K562 (cell line): ENCODE measurements around the gene MKLN1. TPM values are rescaled to one million over a fixed set of nuclear protein-coding genes. Genes with fewer than 3 reads are reported as not detected.
A peak's percentile ranks its signal among the peaks of the same experiment; 100 is the strongest.

Source experiments
- ATAC-seq: fragments of 200-7000 bp; cut with Tn5 transposase; 3 replicates; pipeline ENCODE4 v1.9.1; 2020; ENCODE audit warnings: moderate library complexity
- BruUV-seq: library from RNA; stranded (reverse); fragments of 400-500 nt; replicated peaks from 2 replicates; lab custom pipeline; 2021; lab: Mats Ljungman, UMichigan
- CTCF ChIA-PET: fragments of 300-600 bp; formaldehyde crosslinking; extraction: SDS; loops from one replicate; lab custom pipeline; 2021; ENCODE audit warnings: low intra/inter-chr PET ratio; lab: Yijun Ruan, JAX
- POLR2A ChIA-PET: fragments of 300-600, 350-650 bp; sonication (Branson Sonifier 250); formaldehyde crosslinking; extraction: SDS; loops from one replicate; lab custom pipeline; 2021; ENCODE audit warnings: antibody characterized with exemption, inconsistent platforms; lab: Yijun Ruan, JAX
- DNase-seq, 4 experiments: peaks; one replicate each; pipeline versions ENCODE4 v3.0.0 to v3.0.0-alpha.2; 2011 to 2018; ENCODE audit warnings: low spot score in 3 of 4, mixed read lengths in 3 of 4; ENCODE audit errors: extremely low read depth in 1 of 4
- FAIRE-seq: peaks from 2 replicates; lab custom pipeline; 2011; peaks lifted over from hg19 to GRCh38; lab: Jason Lieb, UNC
- H2AFZ ChIP-seq: 2 replicates; pipeline ENCODE4 v1.6.0; 2011; ENCODE audit warnings: low read depth, low read length, control low read depth, inconsistent platforms
- H3K27ac ChIP-seq: fragments of 200-600 bp; 3 replicates; pipeline ENCODE4 v1.8.0; 2011; ENCODE audit warnings: low read depth, mild to moderate bottlenecking, control low read depth, inconsistent platforms, low read length, moderate library complexity, mixed read lengths; ENCODE audit errors: extremely low read depth
- H3K27me3 ChIP-seq, 2 experiments: fragments of 300-600 bp in 1 of 2; 2 replicates in 1 of 2; 3 replicates in 1 of 2; pipeline versions ENCODE4 v1.6.0 to v1.8.0; 2011; ENCODE audit warnings: inconsistent platforms in 2 of 2, low read length in 2 of 2, mild to moderate bottlenecking in 1 of 2, mixed read lengths in 1 of 2, moderate library complexity in 1 of 2; ENCODE audit not compliant: control insufficient read depth in 2 of 2, insufficient read depth in 2 of 2
- H3K36me3 ChIP-seq: fragments of 300-600 bp; 3 replicates; pipeline ENCODE4 v1.8.0; 2011; ENCODE audit warnings: mild to moderate bottlenecking, low read length, inconsistent platforms; ENCODE audit not compliant: control insufficient read depth, insufficient read depth
- H3K4me1 ChIP-seq, 2 experiments: fragments of 200-600 bp in 1 of 2; replicated peaks in 1 of 2; 2 replicates in 1 of 2; 3 replicates in 1 of 2; pipeline versions ENCODE4 v1.5.1 to v1.8.0; 2011; ENCODE audit warnings: inconsistent platforms in 2 of 2, low read length in 2 of 2, mild to moderate bottlenecking in 1 of 2, mixed read lengths in 1 of 2, moderate library complexity in 1 of 2; ENCODE audit not compliant: control insufficient read depth in 2 of 2, insufficient read depth in 2 of 2
- H3K4me2 ChIP-seq: 2 replicates; pipeline ENCODE4 v1.6.1; 2011; ENCODE audit warnings: low read length, control low read depth, inconsistent platforms, mixed read lengths; ENCODE audit not compliant: insufficient read depth
- H3K4me3 ChIP-seq: fragments of 200-600 bp; sonication (generic), shearing (Covaris generic); 2 replicates; pipeline ENCODE4 v1.5.1; 2016; ENCODE audit warnings: control low read depth, inconsistent platforms
- H3K79me2 ChIP-seq: fragments of 200-600 bp; 3 replicates; pipeline ENCODE4 v1.8.0; 2011; ENCODE audit warnings: low read length, inconsistent platforms; ENCODE audit not compliant: control insufficient read depth, insufficient read depth
- H3K9ac ChIP-seq, 2 experiments: 2 replicates each; pipeline versions ENCODE4 v1.6.0 to v1.6.1; 2011; ENCODE audit warnings: low read depth in 2 of 2, low read length in 2 of 2, control low read depth in 1 of 2, inconsistent platforms in 1 of 2, mild to moderate bottlenecking in 1 of 2, mixed read lengths in 1 of 2; ENCODE audit not compliant: insufficient read depth in 1 of 2
- H3K9me1 ChIP-seq: one replicate; pipeline ENCODE4 v1.6.0; 2011; ENCODE audit warnings: inconsistent platforms, mild to moderate bottlenecking, low read length, moderate library complexity; ENCODE audit not compliant: control insufficient read depth, insufficient read depth
- H3K9me3 ChIP-seq: replicated peaks from 2 replicates; pipeline ENCODE4 v1.5.1; 2011; ENCODE audit warnings: low read depth, low read length, inconsistent platforms; ENCODE audit not compliant: control insufficient read depth, insufficient read depth
- H4K20me1 ChIP-seq: replicated peaks from 2 replicates; pipeline ENCODE4 v1.6.1; 2011; ENCODE audit warnings: low read length, inconsistent platforms, mixed read lengths; ENCODE audit not compliant: control insufficient read depth, insufficient read depth
- ZBTB40 ChIP-seq, 2 experiments: fragments of 450-650 bp in 1 of 2; sonication (generic) in 1 of 2; formaldehyde crosslinking in 1 of 2; IDR thresholded peaks; 2 replicates each; pipeline versions ENCODE4 v1.7.1 to v1.9.0; 2016 to 2022; ENCODE audit warnings: inconsistent platforms in 1 of 2, mild to moderate bottlenecking in 1 of 2, missing genetic modification reagents in 1 of 2
- WGBS: fragments of 100-300 bp; shearing (Covaris generic); methylation state at CpG from one replicate; pipeline ENCODE4 v1.1.6; 2016; ENCODE audit warnings: low coverage, mixed read lengths; ENCODE audit not compliant: insufficient coverage; ENCODE audit errors: missing lambda C conversion rate; 5-methylcytosine and 5-hydroxymethylcytosine counted together
- in situ Hi-C: fragments of 300-500 bp; cut with MboI; formaldehyde crosslinking; loops from 4 replicates; pipeline ENCODE4 v1.15.0; 2018; ENCODE audit warnings: inconsistent platforms, mixed read lengths
- intact Hi-C: fragments of 100-400 bp; cut with micrococcal nuclease; formaldehyde crosslinking; loops from 2 replicates; pipeline ENCODE4 v1.14.2; 2022
- polyA plus RNA-seq, 8 experiments: library from polyadenylated mRNA; depleted of rRNA in 4 of 8; stranded (reverse) in 5 of 8; unstranded in 3 of 8; fragments of >200 nt; fragmentation: Nextera tagmentation in 2 of 8; fragmentation: Illumina TruSeq in 1 of 8; extraction: Ambion mirVana in 2 of 8; extraction: Trizol in 1 of 8; gene quantifications; 2 replicates each; pipeline versions ENCODE4 v1.2.1 to v1.2.3, GENCODE V29; 2011 to 2014; ENCODE audit warnings: inconsistent platforms in 1 of 8, missing spikeins in 1 of 8
- total RNA-seq, 7 experiments: library from RNA; depleted of rRNA in 6 of 7; stranded (reverse); fragments of >200 nt in 6 of 7; fragmentation: Illumina TruSeq in 2 of 7; extraction: Trizol in 2 of 7; gene quantifications; 2 replicates each; pipeline versions ENCODE4 v1.2.1 to v1.2.3, GENCODE V29; 2011 to 2021; ENCODE audit warnings: low replicate concordance in 1 of 7
- TF ChIP-seq, protein P1 (sequence below): fragments of 450-650 bp; formaldehyde crosslinking; conservative IDR thresholded peaks from 2 replicates; pipeline ENCODE4 v1.4.0; 2022; ENCODE audit warnings: mild to moderate bottlenecking, missing genetic modification characterization

The MKLN1 gene
- total and polyA plus RNA-seq, 9 of the 15 experiments (the other 6 are each of a cell fraction or from before 2014, with no cell fraction given): 18.6 to 80.4 (median 56.0) TPM

DNA sequence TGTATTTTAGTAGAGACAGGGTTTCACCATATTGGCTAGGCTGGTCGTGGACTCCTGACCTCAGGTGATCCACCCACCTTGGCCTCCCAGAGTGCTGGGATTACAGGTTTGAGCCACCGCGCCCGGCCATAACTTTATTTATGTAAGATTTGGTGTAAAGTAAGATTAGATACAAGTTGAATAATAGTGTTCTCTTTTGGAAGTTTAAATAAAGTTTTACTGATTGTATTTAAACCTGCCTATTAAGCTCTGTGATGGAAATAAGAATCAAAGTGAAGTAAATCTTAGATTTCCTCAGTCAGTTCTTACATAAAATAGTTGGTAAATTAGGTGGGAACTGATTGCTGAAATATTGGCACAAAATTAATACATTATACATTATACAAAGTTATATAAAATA, 86.0 kb downstream of the MKLN1 start:
- Histone ChIP-seq H3K79me2 (no peaks in the 10 kb centered on the region), H4K20me1 (no peaks in the 10 kb centered on the region), H3K4me1 (no peaks in the 10 kb centered on the region), H3K9me1 (no peaks in the 10 kb centered on the region), H3K4me2 (no peak overlapping the region), H3K27ac (no peak overlapping the region), H3K9ac (no peak overlapping the region), H3K36me3 (peaks cover 43% of the 10 kb centered on the region; the same call in 2 of the 3 replicates), H2AFZ (no peak overlapping the region), H3K27me3 (no peaks in the 10 kb centered on the region), H3K9me3 (no peaks in the 10 kb centered on the region), H3K4me3 (no peak overlapping the region)
- ChIA-PET CTCF (no interaction called here), POLR2A (interaction anchor here (0.6 kb wide), 1 partner anchor 1662 kb away, joined by 4 read pairs; no protein-coding TSS in a partner anchor)
- DNase-seq: no peak
- no peak for ATAC-seq
- WGBS: 97% methylated on average over 4 of the region's 4 CpGs
- no peak for FAIRE-seq
- intact Hi-C loops (no loop called here), in situ Hi-C loops (no loop called here)
- TF ChIP-seq, protein P1, sequence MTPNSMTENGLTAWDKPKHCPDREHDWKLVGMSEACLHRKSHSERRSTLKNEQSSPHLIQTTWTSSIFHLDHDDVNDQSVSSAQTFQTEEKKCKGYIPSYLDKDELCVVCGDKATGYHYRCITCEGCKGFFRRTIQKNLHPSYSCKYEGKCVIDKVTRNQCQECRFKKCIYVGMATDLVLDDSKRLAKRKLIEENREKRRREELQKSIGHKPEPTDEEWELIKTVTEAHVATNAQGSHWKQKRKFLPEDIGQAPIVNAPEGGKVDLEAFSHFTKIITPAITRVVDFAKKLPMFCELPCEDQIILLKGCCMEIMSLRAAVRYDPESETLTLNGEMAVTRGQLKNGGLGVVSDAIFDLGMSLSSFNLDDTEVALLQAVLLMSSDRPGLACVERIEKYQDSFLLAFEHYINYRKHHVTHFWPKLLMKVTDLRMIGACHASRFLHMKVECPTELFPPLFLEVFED (CRISPR knock-in tag): no peak
- peak; percentile 90 for TF ChIP-seq ZBTB40 (IDR thresholded peaks at IDR 0.05)
- TF ChIP-seq ZBTB40 (CRISPR knock-in tag; IDR thresholded peaks at IDR 0.05): peak; percentile 93
- BruUV-seq: no TSS peak
